Measurements from ENCODE around the gene FAM24A.

Gene FAM24A

DNA sequence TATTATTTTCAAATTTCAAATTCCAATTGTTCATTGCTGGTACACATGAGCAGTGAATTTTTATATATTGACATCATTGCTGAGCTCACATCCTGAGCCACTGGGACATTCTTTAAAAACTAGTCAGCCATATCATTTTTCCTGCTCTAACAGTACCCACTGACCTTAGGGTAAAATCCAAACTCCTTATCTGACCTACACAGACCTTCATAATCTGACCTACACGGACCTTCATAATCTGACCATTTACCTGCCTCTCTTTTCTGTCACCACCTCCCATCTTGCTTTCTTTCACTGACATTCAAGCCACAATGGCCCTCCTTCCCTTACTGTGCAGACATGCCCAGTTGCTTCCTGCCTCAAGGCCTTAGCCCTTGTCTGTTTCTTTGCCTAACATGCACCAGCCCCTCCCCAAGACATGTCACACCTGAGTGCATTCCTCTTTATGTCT, 48.7 kb upstream of the FAM24A start (continued):
- TF ChIP-seq, protein P1, sequence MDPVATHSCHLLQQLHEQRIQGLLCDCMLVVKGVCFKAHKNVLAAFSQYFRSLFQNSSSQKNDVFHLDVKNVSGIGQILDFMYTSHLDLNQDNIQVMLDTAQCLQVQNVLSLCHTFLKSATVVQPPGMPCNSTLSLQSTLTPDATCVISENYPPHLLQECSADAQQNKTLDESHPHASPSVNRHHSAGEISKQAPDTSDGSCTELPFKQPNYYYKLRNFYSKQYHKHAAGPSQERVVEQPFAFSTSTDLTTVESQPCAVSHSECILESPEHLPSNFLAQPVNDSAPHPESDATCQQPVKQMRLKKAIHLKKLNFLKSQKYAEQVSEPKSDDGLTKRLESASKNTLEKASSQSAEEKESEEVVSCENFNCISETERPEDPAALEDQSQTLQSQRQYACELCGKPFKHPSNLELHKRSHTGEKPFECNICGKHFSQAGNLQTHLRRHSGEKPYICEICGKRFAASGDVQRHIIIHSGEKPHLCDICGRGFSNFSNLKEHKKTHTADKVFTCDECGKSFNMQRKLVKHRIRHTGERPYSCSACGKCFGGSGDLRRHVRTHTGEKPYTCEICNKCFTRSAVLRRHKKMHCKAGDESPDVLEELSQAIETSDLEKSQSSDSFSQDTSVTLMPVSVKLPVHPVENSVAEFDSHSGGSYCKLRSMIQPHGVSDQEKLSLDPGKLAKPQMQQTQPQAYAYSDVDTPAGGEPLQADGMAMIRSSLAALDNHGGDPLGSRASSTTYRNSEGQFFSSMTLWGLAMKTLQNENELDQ (tag by site-specific recombination; IDR thresholded peaks at IDR 0.05; ENCODE audit: low read depth), result no peak
- TF ChIP-seq RBAK (tag by site-specific recombination; IDR thresholded peaks at IDR 0.05) (no peak), WT1 (tag by site-specific recombination; IDR thresholded peaks at IDR 0.05) (no peak), ZNF354C (tag by site-specific recombination; IDR thresholded peaks at IDR 0.05; ENCODE audit: borderline replicate concordance, low read depth) (no peak), ZNF473 (tag by site-specific recombination; IDR thresholded peaks at IDR 0.05) (no peak), ZNF23 (tag by site-specific recombination; IDR thresholded peaks at IDR 0.05; ENCODE audit: borderline replicate concordance) (peak; percentile 58; the same call in 1 of the 2 replicates), ZNF292 (tag by site-specific recombination; IDR thresholded peaks at IDR 0.05; ENCODE audit: borderline replicate concordance, low read depth) (no peak), ZNF366 (tag by site-specific recombination; conservative IDR thresholded peaks at IDR 0.05) (peak; percentile 62), ZNF19 (tag by site-specific recombination; IDR thresholded peaks at IDR 0.05; ENCODE audit: low read depth) (no peak), MYNN (tag by site-specific recombination; IDR thresholded peaks at IDR 0.05; ENCODE audit: borderline replicate concordance) (no peak), ZNF629 (tag by site-specific recombination; IDR thresholded peaks at IDR 0.05) (peak; percentile 90), ZNF174 (tag by site-specific recombination; IDR thresholded peaks at IDR 0.05) (no peak), ZNF2 (tag by site-specific recombination; IDR thresholded peaks at IDR 0.05) (no peak), SP3 (tag by site-specific recombination; IDR thresholded peaks at IDR 0.05) (0 out of 2 replicates have a peak, but pooled peaks have one; percentile 38), ZNF175 (tag by site-specific recombination; IDR thresholded peaks at IDR 0.05) (no peak), ZNF184 (tag by site-specific recombination; IDR thresholded peaks at IDR 0.05) (no peak), ZNF132 (tag by site-specific recombination; IDR thresholded peaks at IDR 0.05; ENCODE audit: borderline replicate concordance) (no peak)
- TF ChIP-seq, protein P2, sequence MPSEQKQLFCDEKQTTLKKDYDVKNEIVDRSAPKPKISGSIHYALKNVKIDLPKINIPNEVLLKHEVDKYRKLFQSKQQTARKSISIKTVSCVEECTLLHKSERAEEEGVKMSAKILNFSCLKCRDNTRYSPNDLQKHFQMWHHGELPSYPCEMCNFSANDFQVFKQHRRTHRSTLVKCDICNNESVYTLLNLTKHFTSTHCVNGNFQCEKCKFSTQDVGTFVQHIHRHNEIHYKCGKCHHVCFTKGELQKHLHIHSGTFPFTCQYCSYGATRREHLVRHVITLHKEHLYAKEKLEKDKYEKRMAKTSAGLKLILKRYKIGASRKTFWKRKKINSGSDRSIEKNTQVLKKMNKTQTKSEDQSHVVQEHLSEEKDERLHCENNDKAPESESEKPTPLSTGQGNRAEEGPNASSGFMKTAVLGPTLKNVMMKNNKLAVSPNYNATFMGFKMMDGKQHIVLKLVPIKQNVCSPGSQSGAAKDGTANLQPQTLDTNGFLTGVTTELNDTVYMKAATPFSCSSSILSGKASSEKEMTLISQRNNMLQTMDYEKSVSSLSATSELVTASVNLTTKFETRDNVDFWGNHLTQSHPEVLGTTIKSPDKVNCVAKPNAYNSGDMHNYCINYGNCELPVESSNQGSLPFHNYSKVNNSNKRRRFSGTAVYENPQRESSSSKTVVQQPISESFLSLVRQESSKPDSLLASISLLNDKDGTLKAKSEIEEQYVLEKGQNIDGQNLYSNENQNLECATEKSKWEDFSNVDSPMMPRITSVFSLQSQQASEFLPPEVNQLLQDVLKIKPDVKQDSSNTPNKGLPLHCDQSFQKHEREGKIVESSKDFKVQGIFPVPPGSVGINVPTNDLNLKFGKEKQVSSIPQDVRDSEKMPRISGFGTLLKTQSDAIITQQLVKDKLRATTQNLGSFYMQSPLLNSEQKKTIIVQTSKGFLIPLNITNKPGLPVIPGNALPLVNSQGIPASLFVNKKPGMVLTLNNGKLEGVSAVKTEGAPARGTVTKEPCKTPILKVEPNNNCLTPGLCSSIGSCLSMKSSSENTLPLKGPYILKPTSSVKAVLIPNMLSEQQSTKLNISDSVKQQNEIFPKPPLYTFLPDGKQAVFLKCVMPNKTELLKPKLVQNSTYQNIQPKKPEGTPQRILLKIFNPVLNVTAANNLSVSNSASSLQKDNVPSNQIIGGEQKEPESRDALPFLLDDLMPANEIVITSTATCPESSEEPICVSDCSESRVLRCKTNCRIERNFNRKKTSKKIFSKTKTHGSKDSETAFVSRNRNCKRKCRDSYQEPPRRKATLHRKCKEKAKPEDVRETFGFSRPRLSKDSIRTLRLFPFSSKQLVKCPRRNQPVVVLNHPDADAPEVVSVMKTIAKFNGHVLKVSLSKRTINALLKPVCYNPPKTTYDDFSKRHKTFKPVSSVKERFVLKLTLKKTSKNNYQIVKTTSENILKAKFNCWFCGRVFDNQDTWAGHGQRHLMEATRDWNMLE (tag by site-specific recombination; conservative IDR thresholded peaks at IDR 0.05; ENCODE audit: low read depth), result no peak
- TF ChIP-seq, protein P3, sequence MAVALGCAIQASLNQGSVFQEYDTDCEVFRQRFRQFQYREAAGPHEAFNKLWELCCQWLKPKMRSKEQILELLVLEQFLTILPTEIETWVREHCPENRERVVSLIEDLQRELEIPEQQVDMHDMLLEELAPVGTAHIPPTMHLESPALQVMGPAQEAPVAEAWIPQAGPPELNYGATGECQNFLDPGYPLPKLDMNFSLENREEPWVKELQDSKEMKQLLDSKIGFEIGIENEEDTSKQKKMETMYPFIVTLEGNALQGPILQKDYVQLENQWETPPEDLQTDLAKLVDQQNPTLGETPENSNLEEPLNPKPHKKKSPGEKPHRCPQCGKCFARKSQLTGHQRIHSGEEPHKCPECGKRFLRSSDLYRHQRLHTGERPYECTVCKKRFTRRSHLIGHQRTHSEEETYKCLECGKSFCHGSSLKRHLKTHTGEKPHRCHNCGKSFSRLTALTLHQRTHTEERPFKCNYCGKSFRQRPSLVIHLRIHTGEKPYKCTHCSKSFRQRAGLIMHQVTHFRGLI (tag by site-specific recombination; IDR thresholded peaks at IDR 0.05), result no peak
- TF ChIP-seq, protein P4, sequence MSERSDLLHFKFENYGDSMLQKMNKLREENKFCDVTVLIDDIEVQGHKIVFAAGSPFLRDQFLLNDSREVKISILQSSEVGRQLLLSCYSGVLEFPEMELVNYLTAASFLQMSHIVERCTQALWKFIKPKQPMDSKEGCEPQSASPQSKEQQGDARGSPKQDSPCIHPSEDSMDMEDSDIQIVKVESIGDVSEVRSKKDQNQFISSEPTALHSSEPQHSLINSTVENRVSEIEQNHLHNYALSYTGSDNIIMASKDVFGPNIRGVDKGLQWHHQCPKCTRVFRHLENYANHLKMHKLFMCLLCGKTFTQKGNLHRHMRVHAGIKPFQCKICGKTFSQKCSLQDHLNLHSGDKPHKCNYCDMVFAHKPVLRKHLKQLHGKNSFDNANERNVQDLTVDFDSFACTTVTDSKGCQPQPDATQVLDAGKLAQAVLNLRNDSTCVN (tag by site-specific recombination; optimal IDR thresholded peaks at IDR 0.05), result no peak
- TF ChIP-seq, protein P5, sequence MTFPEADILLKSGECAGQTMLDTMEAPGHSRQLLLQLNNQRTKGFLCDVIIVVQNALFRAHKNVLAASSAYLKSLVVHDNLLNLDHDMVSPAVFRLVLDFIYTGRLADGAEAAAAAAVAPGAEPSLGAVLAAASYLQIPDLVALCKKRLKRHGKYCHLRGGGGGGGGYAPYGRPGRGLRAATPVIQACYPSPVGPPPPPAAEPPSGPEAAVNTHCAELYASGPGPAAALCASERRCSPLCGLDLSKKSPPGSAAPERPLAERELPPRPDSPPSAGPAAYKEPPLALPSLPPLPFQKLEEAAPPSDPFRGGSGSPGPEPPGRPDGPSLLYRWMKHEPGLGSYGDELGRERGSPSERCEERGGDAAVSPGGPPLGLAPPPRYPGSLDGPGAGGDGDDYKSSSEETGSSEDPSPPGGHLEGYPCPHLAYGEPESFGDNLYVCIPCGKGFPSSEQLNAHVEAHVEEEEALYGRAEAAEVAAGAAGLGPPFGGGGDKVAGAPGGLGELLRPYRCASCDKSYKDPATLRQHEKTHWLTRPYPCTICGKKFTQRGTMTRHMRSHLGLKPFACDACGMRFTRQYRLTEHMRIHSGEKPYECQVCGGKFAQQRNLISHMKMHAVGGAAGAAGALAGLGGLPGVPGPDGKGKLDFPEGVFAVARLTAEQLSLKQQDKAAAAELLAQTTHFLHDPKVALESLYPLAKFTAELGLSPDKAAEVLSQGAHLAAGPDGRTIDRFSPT (tag by site-specific recombination; IDR thresholded peaks at IDR 0.05), result peak; percentile 58
- TF ChIP-seq, protein P6, sequence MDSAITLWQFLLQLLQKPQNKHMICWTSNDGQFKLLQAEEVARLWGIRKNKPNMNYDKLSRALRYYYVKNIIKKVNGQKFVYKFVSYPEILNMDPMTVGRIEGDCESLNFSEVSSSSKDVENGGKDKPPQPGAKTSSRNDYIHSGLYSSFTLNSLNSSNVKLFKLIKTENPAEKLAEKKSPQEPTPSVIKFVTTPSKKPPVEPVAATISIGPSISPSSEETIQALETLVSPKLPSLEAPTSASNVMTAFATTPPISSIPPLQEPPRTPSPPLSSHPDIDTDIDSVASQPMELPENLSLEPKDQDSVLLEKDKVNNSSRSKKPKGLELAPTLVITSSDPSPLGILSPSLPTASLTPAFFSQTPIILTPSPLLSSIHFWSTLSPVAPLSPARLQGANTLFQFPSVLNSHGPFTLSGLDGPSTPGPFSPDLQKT (IDR thresholded peaks at IDR 0.05; ENCODE audit: borderline replicate concordance, low read depth, low read length), result no peak
- TF ChIP-seq, protein P7, sequence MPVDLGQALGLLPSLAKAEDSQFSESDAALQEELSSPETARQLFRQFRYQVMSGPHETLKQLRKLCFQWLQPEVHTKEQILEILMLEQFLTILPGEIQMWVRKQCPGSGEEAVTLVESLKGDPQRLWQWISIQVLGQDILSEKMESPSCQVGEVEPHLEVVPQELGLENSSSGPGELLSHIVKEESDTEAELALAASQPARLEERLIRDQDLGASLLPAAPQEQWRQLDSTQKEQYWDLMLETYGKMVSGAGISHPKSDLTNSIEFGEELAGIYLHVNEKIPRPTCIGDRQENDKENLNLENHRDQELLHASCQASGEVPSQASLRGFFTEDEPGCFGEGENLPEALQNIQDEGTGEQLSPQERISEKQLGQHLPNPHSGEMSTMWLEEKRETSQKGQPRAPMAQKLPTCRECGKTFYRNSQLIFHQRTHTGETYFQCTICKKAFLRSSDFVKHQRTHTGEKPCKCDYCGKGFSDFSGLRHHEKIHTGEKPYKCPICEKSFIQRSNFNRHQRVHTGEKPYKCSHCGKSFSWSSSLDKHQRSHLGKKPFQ (tag by site-specific recombination; IDR thresholded peaks at IDR 0.05), result no peak
